ENCODE measurements around the gene GTF2E1.
"Not testable (repeated sequence)": the region's sequence is repeated elsewhere in the genome, so short reads cannot be mapped to it uniquely, and the experiment has no call there.

The GTF2E1 gene

DNA sequence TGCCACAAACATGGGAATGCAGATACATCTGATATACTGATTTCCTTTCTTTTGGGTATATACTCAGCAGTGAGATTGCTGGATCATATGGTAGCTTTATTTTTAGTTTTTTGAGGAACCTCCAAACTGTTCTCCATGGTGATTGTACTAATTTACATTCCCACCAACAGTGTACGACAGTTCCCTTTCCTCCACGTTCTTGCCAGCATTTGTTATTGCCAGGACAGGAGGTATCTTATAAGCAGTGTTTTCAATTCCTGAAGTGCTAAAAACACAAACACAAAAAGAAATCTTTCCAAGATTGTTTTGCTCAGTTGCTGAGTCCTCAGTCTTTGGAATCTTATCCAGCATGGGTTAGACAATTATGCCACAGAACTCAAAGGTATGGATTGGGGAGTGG lies 13.5 kb downstream of the GTF2E1 start:
- no peak for DNase-seq (ENCODE audit: low read depth)

DNA sequence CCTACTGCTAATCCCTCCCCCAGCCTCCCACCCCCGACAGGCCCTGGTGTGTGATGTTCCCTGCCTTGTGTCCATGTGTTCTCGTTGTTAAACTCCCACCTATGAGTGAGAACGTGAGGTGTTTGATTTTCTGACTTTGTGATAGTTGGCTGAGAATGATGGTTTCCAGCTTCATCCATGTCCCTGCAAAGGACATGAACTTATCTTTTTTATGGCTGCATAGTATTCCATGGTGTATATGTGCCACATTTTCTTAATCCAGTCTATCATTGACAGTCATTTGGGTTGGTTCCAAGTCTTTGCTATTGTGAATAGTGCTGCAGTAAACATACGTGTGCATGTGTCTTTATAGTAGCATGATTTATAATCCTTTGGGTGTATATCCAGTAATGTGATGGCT lies 16.0 kb downstream of the GTF2E1 start:
- not testable (repeated sequence) for DNase-seq (ENCODE audit: low read depth)

GRCh38 chr3:120762615-120763014 lies 20.1 kb downstream of the GTF2E1 start:
- peak; percentile 39 for DNase-seq (ENCODE audit: low read depth)

- DNase-seq (ENCODE audit: low read depth), result no peak
These were observed 21.1 kb downstream of the GTF2E1 start for GRCh38 chr3:120763601-120764000.

DNA sequence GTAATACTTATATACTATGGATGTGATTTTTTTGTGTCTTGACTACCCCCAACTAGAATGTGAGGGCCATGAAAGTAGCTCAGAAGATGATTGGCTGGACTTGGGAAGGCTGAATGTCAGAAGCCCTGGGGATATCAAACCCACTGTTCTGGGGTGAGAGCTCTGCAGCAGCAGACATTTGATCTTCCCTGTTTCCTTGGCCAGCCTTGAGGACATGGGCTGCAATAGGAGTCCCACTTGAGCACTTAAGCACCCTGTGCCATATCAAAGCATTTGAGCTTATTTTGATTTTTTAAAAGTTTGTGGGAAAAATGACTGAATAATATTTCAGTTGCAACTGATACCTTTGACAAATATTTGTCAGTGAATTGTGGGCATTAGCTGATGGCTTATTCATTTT lies 21.7 kb downstream of the GTF2E1 start:
- no peak for DNase-seq (ENCODE audit: low read depth)

DNA sequence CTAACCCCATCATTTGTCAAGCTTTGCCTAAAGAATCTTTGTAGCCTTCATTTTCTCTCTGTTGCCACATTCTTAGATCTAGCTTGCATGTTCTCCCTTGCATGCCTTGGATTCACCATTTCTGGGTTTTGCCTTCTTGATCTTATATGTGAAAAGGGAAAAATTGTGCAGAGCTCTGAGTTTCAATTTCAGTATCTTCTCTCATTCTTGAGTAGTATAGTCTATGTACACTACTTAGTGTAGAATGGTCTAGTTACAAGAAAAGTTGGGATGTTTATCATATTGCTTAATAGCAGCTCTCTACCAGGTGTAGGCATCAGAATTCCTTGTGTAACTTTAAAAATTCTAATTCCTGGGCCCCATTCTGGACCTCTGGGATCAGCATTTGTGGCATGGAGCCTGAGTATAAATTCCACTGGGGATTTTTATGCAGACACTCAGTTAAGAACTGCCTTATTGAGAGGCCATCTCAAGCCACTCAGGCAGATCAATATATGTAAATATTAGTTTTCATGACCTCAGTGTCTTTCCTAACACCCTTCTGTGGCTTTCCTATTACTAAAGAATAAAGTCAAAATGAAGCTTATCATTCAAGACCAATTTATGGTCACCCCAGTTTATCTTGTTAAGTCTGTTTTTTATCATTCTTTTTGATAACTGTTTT lies 23.4 kb downstream of the GTF2E1 start:
- DNase-seq (ENCODE audit: low read depth), result no peak

GRCh38 chr3:120766576-120766975 lies 24.0 kb downstream of the GTF2E1 start:
- DNase-seq (ENCODE audit: low read depth), result no peak

GRCh38 chr3:120767106-120767505 lies 24.6 kb downstream of the GTF2E1 start:
- no peak for DNase-seq (ENCODE audit: low read depth)

- DNase-seq (ENCODE audit: low read depth), result no peak
These were observed 26.9 kb downstream of the GTF2E1 start for GRCh38 chr3:120769436-120769835.

- DNase-seq (ENCODE audit: low read depth), result no peak
These were observed 28.3 kb downstream of the GTF2E1 start for GRCh38 chr3:120770891-120771290.

GRCh38 chr3:120772081-120772480 lies 29.5 kb downstream of the GTF2E1 start:
- DNase-seq (ENCODE audit: low read depth), result no peak

DNA sequence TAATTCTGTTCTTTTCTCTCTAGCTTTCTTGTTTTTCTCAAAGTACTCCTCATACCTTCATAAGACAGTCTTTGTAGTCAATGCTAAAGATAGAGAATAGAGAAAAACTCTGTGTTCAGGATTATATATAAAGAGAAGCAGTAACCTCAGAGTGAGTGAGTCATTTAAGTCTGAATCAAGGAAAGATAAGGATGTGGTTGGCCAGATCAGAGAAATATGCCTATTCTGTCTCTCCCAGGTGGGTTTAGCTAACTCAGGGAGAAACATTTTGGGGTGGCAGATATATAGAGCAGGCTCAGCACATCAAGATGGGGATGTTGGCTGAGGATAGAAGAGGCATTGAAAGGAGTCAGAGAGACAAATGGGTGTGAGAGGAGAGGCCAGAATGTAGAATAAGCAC lies 31.4 kb downstream of the GTF2E1 start:
- peak; percentile 66 for DNase-seq (ENCODE audit: low read depth)

- no peak for DNase-seq (ENCODE audit: low read depth)
These were observed 32.9 kb downstream of the GTF2E1 start for GRCh38 chr3:120775411-120775810.

DNA sequence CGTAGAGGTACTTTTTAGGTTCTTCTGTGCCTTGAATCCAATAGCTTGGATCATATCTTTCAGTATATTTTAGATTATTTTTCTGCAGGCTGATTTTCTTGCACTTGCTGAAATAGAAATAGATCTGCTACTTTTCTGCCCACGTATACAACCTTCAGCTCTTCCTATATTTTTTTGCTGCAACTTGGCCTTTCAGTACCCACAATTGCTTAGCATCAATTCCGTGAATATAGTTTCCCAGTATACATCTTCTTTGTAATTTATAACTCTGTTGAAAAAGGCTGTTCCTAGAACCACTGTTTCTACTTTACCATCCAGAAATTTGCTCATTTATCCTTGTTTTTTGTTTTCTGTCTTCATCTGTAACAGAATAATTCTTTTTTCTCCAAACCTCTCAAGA lies 36.2 kb downstream of the GTF2E1 start:
- no peak for DNase-seq (ENCODE audit: low read depth)

DNA sequence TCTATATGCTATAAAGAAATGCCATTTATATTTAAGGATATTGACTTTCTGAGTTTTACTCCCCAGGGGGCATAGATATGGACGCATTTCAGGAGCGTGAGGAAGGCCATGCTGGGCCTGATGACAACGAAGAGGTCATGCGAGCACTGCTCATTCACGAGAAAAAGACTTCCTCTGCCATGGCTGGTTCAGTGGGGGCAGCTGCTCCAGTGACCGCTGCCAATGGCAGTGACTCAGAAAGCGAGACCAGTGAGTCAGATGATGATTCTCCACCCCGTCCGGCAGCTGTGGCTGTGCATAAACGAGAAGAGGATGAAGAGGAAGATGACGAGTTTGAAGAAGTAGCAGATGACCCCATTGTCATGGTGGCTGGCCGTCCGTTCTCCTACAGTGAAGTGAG lies 38.4 kb downstream of the GTF2E1 start:
- peak; percentile 97 for DNase-seq (ENCODE audit: low read depth)

DNA sequence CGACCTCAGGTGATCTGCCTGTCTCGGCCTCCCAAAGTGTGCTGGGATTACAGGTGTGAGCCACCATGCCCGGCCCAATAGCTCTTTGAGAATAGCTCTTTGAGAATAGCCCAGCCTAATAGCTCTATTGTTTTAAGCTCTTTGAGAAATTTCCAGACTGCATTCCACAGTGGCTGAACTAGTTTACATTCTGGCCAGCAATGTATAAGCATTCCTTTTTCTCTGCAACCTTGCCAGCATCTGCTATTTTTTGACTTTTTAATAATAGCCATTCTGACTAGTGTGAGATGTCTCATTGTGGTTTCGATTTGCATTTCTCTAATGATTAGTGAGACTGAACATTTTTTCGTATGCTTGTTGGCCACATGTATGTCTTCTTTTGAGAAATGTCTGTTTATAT lies 43.3 kb downstream of the GTF2E1 start:
- DNase-seq (ENCODE audit: low read depth), result not testable (repeated sequence)

- no peak for DNase-seq (ENCODE audit: low read depth)
These were observed 48.5 kb downstream of the GTF2E1 start for GRCh38 chr3:120791010-120791409.

DNA sequence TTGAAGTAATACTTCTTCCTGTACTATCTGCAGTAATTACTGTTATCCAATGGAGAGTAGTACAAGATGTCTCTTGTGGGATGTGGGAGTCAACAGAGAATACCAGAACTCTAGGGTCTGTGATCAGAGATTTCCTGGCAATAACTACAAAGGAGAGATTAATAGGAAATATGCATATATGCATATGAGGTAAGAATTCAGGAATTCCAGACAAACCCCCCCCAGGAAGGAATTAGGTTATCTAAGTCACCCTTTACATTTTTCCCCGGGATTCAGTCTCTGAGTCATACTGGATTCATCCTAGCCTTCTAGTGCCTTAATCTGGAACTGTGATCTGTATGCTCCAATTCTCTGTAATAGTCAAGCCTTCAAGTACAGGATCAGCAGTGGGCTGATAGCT lies 49.4 kb downstream of the GTF2E1 start:
- peak; percentile 90 for DNase-seq (ENCODE audit: low read depth)

DNA sequence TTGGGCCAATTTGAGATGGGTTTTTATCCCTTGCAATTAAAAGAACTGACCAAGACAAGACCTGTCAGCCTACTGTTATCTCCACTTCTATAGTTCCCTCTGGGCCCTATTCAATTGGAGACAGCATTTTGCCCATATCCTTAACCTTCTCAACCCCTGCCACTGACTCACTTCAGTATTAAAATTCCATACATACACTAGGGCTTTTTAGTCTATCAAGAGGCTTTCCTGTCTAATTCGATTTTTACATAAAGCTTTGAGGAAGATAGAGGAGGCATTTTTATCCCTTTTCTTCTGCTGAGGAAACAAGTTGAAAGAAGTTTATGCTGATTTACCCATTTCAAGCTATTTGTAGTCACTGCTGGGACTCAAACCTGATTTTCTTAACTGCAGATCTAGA lies 51.1 kb downstream of the GTF2E1 start:
- DNase-seq (ENCODE audit: low read depth), result peak; percentile 63

- peak; percentile 88 for DNase-seq (ENCODE audit: low read depth)
These were observed 52.6 kb downstream of the GTF2E1 start for GRCh38 chr3:120795017-120795648.

- no peak for DNase-seq (ENCODE audit: low read depth)
These were observed 53.4 kb downstream of the GTF2E1 start for GRCh38 chr3:120795959-120796358.

DNA sequence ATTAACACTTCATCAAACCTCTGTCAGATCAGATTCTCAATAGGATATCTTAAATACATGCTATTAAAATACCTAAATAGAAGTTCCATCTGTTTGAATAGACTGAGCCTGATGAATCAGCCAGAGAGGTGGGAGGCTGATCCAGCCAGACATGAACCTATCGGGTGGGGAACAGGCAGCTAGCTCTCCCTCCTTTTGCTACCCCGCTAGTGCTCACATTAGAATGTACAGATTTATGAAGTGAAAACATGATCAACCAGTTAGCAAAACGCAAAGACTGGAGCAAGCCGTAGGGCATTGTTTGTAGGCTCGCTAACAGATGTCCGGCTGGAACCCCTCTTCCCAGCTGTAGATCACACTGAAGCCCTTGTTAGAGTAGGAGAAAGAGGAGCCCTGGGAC lies 54.4 kb downstream of the GTF2E1 start:
- DNase-seq (ENCODE audit: low read depth), result no peak

- no peak for DNase-seq (ENCODE audit: low read depth)
These were observed 55.3 kb downstream of the GTF2E1 start for GRCh38 chr3:120797857-120798256.

DNA sequence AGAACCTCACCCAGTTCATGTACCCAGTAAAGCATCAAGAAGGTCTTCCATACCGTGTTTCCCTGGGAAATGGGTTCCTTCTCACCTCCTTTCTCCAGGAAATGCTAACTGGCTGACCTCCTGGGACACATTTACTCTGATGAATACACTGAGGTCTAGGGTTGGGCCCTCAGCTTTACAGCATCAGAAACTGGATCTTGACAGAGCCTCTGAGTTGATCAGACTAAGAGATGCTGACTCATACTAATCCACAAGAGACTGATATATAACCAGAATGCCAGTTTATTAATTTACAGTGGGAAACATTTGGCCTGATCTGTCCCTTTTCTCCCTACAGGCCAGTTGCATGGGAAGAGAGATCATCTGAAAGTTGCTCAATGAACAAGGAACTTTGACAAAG lies 55.8 kb downstream of the GTF2E1 start:
- DNase-seq (ENCODE audit: low read depth), result peak; percentile 16
